OCI-LY7 (cell line): ENCODE data around the gene NPHS1. TPM values are rescaled to one million over a fixed set of nuclear protein-coding genes. Genes with fewer than 3 reads are reported as not detected.

Experiments
- BruUV-seq: library from RNA; stranded (reverse); fragments of 400-500 nt; replicated peaks from 2 replicates; lab custom pipeline; 2021; lab: Mats Ljungman, UMichigan
- CTCF ChIA-PET: fragments of 300-600 bp; sonication (Branson Sonifier 250); formaldehyde crosslinking; loops from one replicate; lab custom pipeline; 2022; ENCODE audit warnings: antibody characterized with exemption; ENCODE audit not compliant: unreplicated experiment; lab: Charles Lee
- POLR2A ChIA-PET: fragments of 300-600 bp; sonication (Branson Sonifier 250); formaldehyde crosslinking; loops from one replicate; lab custom pipeline; 2022; ENCODE audit warnings: antibody characterized with exemption; lab: Charles Lee
- DNase-seq: peaks from one replicate; pipeline ENCODE4 v3.0.0-alpha.2; 2015; ENCODE audit warnings: low spot score
- H2AFZ ChIP-seq: fragments of 200-600 bp; sonication (generic), shearing (Covaris generic); 2 replicates; pipeline ENCODE4 v1.6.1; 2014; ENCODE audit warnings: mild to moderate bottlenecking, antibody characterized with exemption, low read length, moderate library complexity
- H3K27ac ChIP-seq: fragments of 200-600 bp; sonication (generic); 2 replicates; pipeline ENCODE4 v1.5.1; 2014; ENCODE audit warnings: mixed run types, low read depth, mild to moderate bottlenecking, moderate library complexity, low read length, inconsistent platforms; ENCODE audit not compliant: poor library complexity, severe bottlenecking
- H3K36me3 ChIP-seq: fragments of 200-600 bp; sonication (generic); 2 replicates; pipeline ENCODE4 v1.6.1; 2014; ENCODE audit warnings: mild to moderate bottlenecking, antibody characterized with exemption, low read length, moderate library complexity, mixed read lengths; ENCODE audit not compliant: insufficient read depth
- H3K4me1 ChIP-seq: fragments of 200-600 bp; sonication (generic); 2 replicates; pipeline ENCODE4 v1.5.1; 2014; ENCODE audit warnings: mild to moderate bottlenecking, low read length; ENCODE audit not compliant: insufficient read depth, poor library complexity, severe bottlenecking
- H3K4me2 ChIP-seq: fragments of 200-600 bp; sonication (generic); 2 replicates; pipeline ENCODE4 v1.6.1; 2014; ENCODE audit warnings: mild to moderate bottlenecking, low read length
- H3K4me3 ChIP-seq: fragments of 200-600 bp; sonication (generic); 2 replicates; pipeline ENCODE4 v1.5.1; 2014; ENCODE audit warnings: mild to moderate bottlenecking, low read depth, low read length; ENCODE audit not compliant: poor library complexity, severe bottlenecking
- H3K79me2 ChIP-seq: fragments of 200-600 bp; sonication (generic); 2 replicates; pipeline ENCODE4 v1.6.1; 2016; ENCODE audit warnings: low read depth, mild to moderate bottlenecking, low read length, moderate library complexity, mixed read lengths; ENCODE audit not compliant: insufficient read depth
- H3K9me2 ChIP-seq: fragments of 200-600 bp; sonication (generic); 2 replicates; pipeline ENCODE4 v1.6.1; 2016; ENCODE audit warnings: mild to moderate bottlenecking, low read length, mixed read lengths; ENCODE audit not compliant: insufficient read depth
- H3K9me3 ChIP-seq: fragments of 200-600 bp; sonication (generic); 2 replicates; pipeline ENCODE4 v1.6.1; 2014; ENCODE audit warnings: mild to moderate bottlenecking, mixed run types, low read length, mixed read lengths
- H4K20me1 ChIP-seq: fragments of 200-600 bp; sonication (generic); 2 replicates; pipeline ENCODE4 v1.6.1; 2014; ENCODE audit warnings: mild to moderate bottlenecking, antibody characterized with exemption, low read length, moderate library complexity, mixed read lengths; ENCODE audit not compliant: insufficient read depth
- CTCF ChIP-seq: fragments of 200-600 bp; sonication (generic); conservative IDR thresholded peaks from 2 replicates; pipeline ENCODE4 v1.5.1; 2014; ENCODE audit warnings: mild to moderate bottlenecking, antibody characterized with exemption, low read length, moderate library complexity, mixed read lengths
- EZH2phosphoT487 ChIP-seq: fragments of 200-600 bp; sonication (generic); IDR thresholded peaks from 2 replicates; pipeline ENCODE4 v1.6.1; 2018; ENCODE audit warnings: low read depth, borderline replicate concordance, mild to moderate bottlenecking, mixed run types, antibody characterized with exemption, low read length, moderate library complexity, mixed read lengths
- intact Hi-C: fragments of 100-400 bp; cut with micrococcal nuclease; formaldehyde crosslinking; loops from one replicate; pipeline ENCODE4 v1.10.0; 2022; ENCODE audit not compliant: unreplicated experiment
- total RNA-seq, 2 experiments: library from RNA; depleted of rRNA in 1 of 2; stranded (reverse); fragments of >200 nt in 1 of 2; shearing (Covaris generic) in 1 of 2; gene quantifications; 2 replicates each; pipeline ENCODE4 v1.2.3, GENCODE V29; 2014 to 2022

The NPHS1 gene
- total RNA-seq, 2 experiments from 2014 or later = not detected

- Histone ChIP-seq H3K27ac (no peak overlapping the region), H3K4me2 (no peak overlapping the region), H2AFZ (no peak overlapping the region), H3K9me2 (no peaks in the 10 kb centered on the region), H3K36me3 (no peaks in the 10 kb centered on the region), H4K20me1 (no peaks in the 10 kb centered on the region), H3K4me1 (no peaks in the 10 kb centered on the region), H3K79me2 (no peaks in the 10 kb centered on the region), H3K4me3 (no peak overlapping the region), H3K9me3 (no peaks in the 10 kb centered on the region)
- POLR2A ChIA-PET = no interaction called here
- CTCF ChIA-PET = no interaction called here
- no peak for DNase-seq
- intact Hi-C loops = no loop called here
- no TSS peak for BruUV-seq
- TF ChIP-seq EZH2phosphoT487 = no peak
- TF ChIP-seq CTCF = no peak
Observed at GRCh38 chr19:35813043-35813890, 39.0 kb downstream of the NPHS1 start.

- POLR2A ChIA-PET = no interaction called here
- Histone ChIP-seq H3K4me1 (no peaks in the 10 kb centered on the region), H3K4me2 (no peak within 1 kb of the TSS), H3K27ac (no peak within 1 kb of the TSS), H3K36me3 (no peaks in the 10 kb centered on the region), H4K20me1 (no peaks in the 10 kb centered on the region), H3K79me2 (no peaks in the 10 kb centered on the region), H3K4me3 (no peak within 1 kb of the TSS), H3K9me2 (no peaks in the 10 kb centered on the region), H2AFZ (no peak within 1 kb of the TSS), H3K9me3 (no peaks in the 10 kb centered on the region)
- intact Hi-C loops = no loop called here
- TF ChIP-seq CTCF (0 out of 2 replicates have a peak, but pooled peaks have one; percentile 23), EZH2phosphoT487 (no peak)
- DNase-seq = no peak
- BruUV-seq = no TSS peak
- CTCF ChIA-PET = no interaction called here
Observed at GRCh38 chr19:35812220-35813042, 39.9 kb downstream of the NPHS1 start, which contains the start of gene PRODH2. Gene PRODH2 (minus strand): TSS chr19:35812845. CDS start chr19:35812805, 40 bp downstream.
